Heart right ventricle (tissue), 16 donors: ENCODE measurements around the gene CBS. TPM values are rescaled to one million over a fixed set of nuclear protein-coding genes. Genes with fewer than 3 reads are reported as not detected.

Experiments used
- ATAC-seq, 8 donors: fragments of 200-7000 bp; cut with Tn5 transposase; one replicate each; pipeline ENCODE4 v1.9.1; 2020; ENCODE audit warnings: mild to moderate bottlenecking in 8 of 8, moderate library complexity in 8 of 8, moderate number of reproducible peaks in 1 of 8
- DNase-seq, 2 donors: peaks; one replicate each; pipeline ENCODE4 v3.0.0-alpha.2; 2020
- H3K27ac ChIP-seq, 10 donors: fragments of 200-600 bp; sonication (generic) in 2 of 10; one replicate each; pipeline versions ENCODE4 v1.5.0 to v1.8.0; 2020 to 2022; ENCODE audit warnings: mild to moderate bottlenecking in 3 of 10
- H3K27me3 ChIP-seq, 7 donors: fragments of 200-600 bp; one replicate each; pipeline ENCODE4 v1.8.0; 2021 to 2022; ENCODE audit warnings: mild to moderate bottlenecking in 2 of 7
- H3K36me3 ChIP-seq, 9 donors: fragments of 200-600 bp; sonication (generic) in 1 of 9; one replicate each; pipeline versions ENCODE4 v1.5.0 to v1.8.0; 2020 to 2022; ENCODE audit warnings: mild to moderate bottlenecking in 2 of 9
- H3K4me1 ChIP-seq, 9 donors: fragments of 200-600 bp; sonication (generic) in 1 of 9; one replicate each; pipeline versions ENCODE4 v1.5.0 to v1.8.0; 2020 to 2022; ENCODE audit warnings: mild to moderate bottlenecking in 4 of 9
- H3K4me3 ChIP-seq, 10 donors: fragments of 200-600 bp; sonication (generic) in 2 of 10; one replicate each; pipeline versions ENCODE4 v1.5.0 to v1.8.0; 2020 to 2022; ENCODE audit warnings: mild to moderate bottlenecking in 7 of 10, moderate library complexity in 2 of 10
- H3K9me3 ChIP-seq, 11 donors: fragments of 200-600 bp in 10 of 11; sonication (generic) in 2 of 11; one replicate each; pipeline versions ENCODE4 v1.5.0 to v1.8.0; 2013 to 2022; ENCODE audit warnings: mild to moderate bottlenecking in 2 of 11, control low read depth in 1 of 11, moderate library complexity in 1 of 11
- CTCF ChIP-seq, 9 donors: fragments of 200-600 bp; sonication (generic) in 2 of 9; IDR thresholded peaks; one replicate each; pipeline versions ENCODE4 v1.5.0 to v1.8.0; 2021 to 2022; ENCODE audit warnings: antibody characterized with exemption in 9 of 9, mild to moderate bottlenecking in 5 of 9, moderate library complexity in 1 of 9
- WGBS, 2 donors: extraction: QIAGEN DNeasy Blood & Tissue Kit; methylation state at CpG; one replicate each; pipeline ENCODE4 v1.1.7; 2013; ENCODE audit warnings: inconsistent platforms in 1 of 2; 5-methylcytosine and 5-hydroxymethylcytosine counted together
- intact Hi-C, 10 donors: fragments of 100-400 bp; cut with DNase I; formaldehyde crosslinking; loops; one replicate each; pipeline versions ENCODE4 v1.11.1 to v1.14.2; 2022
- polyA plus RNA-seq, 2 donors: library from polyadenylated mRNA; stranded (reverse); fragments of 200-250 nt; gene quantifications; one replicate each; pipeline ENCODE4 v1.2.3, GENCODE V29; 2013
- total RNA-seq, 10 donors: library from RNA; stranded (reverse); fragmentation: NEBNext Ultra II Directional in 3 of 10; extraction: Animal tissue kit (Norgen Biotek cat#: 25700) in 3 of 10; gene quantifications; one replicate each; pipeline versions ENCODE4 v1.2.1 to v1.2.4, GENCODE V29; 2021 to 2023
- donor health status: Arrhythmogenic right ventricular cardiomyopathy.
- donor health status: ischemic (EF 13 %, LVEDD 7.1; RV severe dilation, severe dysfunction).
- donor health status: healthy with polysubstance abuse.
- donor health status: DM: no; HTN: yes; CAD: no.
- donor health status: DM: no; HTN: no; CAD: no.
- donor health status: ischemic (EF 25% LVEDD 6.9; RV normal size, moderate dysfunction).
- donor health status: ischemic (EF 25% LVEDD 5.7; RV mildly dilated, moderate dysfunction).
- donor health status: healthy.
- donor health status: DM: yes; HTN: yes; CAD: no.
- donor health status: Ischemic cardiomyopathy.
- donor health status: ischemic (EF 35%, LVEDD 5.7; RV mildly dilated, moderate dysfunction).
- donor health status: nonischemic (EF 11% LVEDD 7.7; RV severe dilation, severe dysfunction).
- donor health status: DM: yes; HTN: yes; CAD: no.
- donor health status: PGD.
- donor health status: ischemic (EF 29% LVEDD 5.4; RV normal size, mild dysfunction).
- donor health status: nonischemic (EF 23%, LVEDD 6.1; RV moderate dilation, normal function).

CBS gene
- total and polyA plus RNA-seq, 12 donors, result 4.0 to 22.1 (median 5.4) TPM

- no peak for TF ChIP-seq CTCF (IDR thresholded peaks at IDR 0.05)
- Histone ChIP-seq H3K27me3 (no peaks in the 10 kb centered on the region), H3K4me3 (no peak overlapping the region), H3K4me1 (peaks cover 0 to 13% (median 0%) of the 10 kb centered on the region in 9 donors), H3K27ac (no peak overlapping the region), H3K9me3 (peaks cover 0 to 8% (median 3%) of the 10 kb centered on the region in 11 donors), H3K36me3 (peaks cover 0 to 54% (median 12%) of the 10 kb centered on the region in 9 donors)
- 79 to 85% methylated on average over 8 of the region's 8 CpGs for WGBS, 2 donors
- intact Hi-C loops, result loop anchor here in 1 of 10 donors (10.0 kb wide), 1 partner anchor 80 kb away; the partner anchor contains the start of gene ERVH48-1
- ATAC-seq, result no peak
- DNase-seq, result no peak
These were observed 70.7 kb downstream of the CBS start for GRCh38 chr21:43004926-43005325.

Other genes with a start within 250 kb of the CBS start
- gene WDR4, start 196.3 kb downstream of the CBS start, total RNA-seq, result 1 to 10 TPM; 3.7 to 9.6 (median 4.5) TPM
- gene WDR4, start 196.3 kb downstream of the CBS start, polyA plus RNA-seq, result 1 to 10 TPM; 4.0 to 9.8 TPM
- gene NDUFV3, start 182.5 kb downstream of the CBS start, total RNA-seq, result 10 to 100 TPM; 42.6 to 63.7 (median 52.2) TPM
- 10 to 100 TPM; 25.9 to 57.1 TPM for gene NDUFV3, start 182.5 kb downstream of the CBS start, polyA plus RNA-seq
- under 1 TPM in 1 of 10 donors, not detected in 9; 0.09 TPM for gene ERVH48-1, start 150.2 kb downstream of the CBS start, total RNA-seq
- gene ERVH48-1, start 150.2 kb downstream of the CBS start, polyA plus RNA-seq, result under 1 TPM in 1 of 2 donors, not detected in 1; 0.03 TPM
- 10 to 100 TPM in 2 of 10 donors, 1 to 10 TPM in 8; 5.0 to 11.6 (median 7.7) TPM for gene PKNOX1, start 101.3 kb downstream of the CBS start, total RNA-seq
- gene PKNOX1, start 101.3 kb downstream of the CBS start, polyA plus RNA-seq, result 1 to 10 TPM; 5.8 to 6.0 TPM
- 10 to 100 TPM in 1 of 10 donors, 1 to 10 TPM in 9; 2.7 to 12.4 (median 6.3) TPM for gene U2AF1, start 31.7 kb upstream of the CBS start, total RNA-seq
- gene U2AF1, start 31.7 kb upstream of the CBS start, polyA plus RNA-seq, result 10 to 100 TPM; 21.9 to 48.0 TPM
- gene CRYAA, start 93.2 kb upstream of the CBS start, total RNA-seq, result not detected
- gene CRYAA, start 93.2 kb upstream of the CBS start, polyA plus RNA-seq, result not detected